HG03354 (cell line): ENCODE data around the gene RALGPS2.

Experiments used
- ATAC-seq: cut with Tn5 transposase; IDR thresholded peaks from one replicate; pipeline ENCODE4 v1.9.1; 2021; ENCODE audit warnings: mild to moderate bottlenecking; ENCODE audit not compliant: unreplicated experiment, poor library complexity, severe bottlenecking

RALGPS2 gene

DNA sequence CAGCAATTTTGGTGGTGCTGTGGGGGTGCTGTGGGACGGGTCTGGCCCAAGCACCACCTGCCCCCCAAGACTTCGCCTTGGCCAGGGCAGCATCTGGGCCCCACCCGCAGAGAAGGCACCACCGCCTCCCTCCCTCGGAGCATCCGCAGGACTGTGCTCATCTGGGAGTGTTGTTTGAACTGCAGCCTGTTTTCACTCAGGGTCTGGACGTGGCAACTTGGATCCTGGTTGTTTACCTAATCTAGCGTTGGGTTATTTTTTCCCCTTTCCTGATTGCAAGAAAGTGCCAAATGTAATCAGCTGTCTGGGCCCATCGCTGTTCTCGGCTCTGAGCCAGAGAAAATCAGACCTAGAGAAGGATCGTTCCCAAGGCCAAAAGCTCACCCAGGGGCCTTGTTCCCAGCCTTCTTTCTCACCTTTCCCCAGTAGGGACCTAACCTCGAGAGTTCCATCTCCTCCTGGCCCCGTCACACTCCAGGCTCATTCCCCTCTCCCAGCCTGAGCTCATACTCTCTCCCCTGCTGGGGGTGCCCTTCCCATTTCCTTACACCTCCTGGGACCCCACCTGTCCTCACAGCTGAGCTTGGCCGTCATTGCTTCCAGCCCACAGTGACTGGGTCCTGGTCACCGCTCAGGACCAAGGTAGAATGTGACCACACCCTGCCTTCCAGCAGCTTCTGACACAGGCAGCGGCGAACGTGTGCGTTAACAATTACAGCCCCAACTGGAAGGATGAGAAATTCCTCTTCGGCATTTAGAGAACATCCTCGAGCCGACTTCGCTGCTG, 228.7 kb downstream of the RALGPS2 start:
- no peak for ATAC-seq

DNA sequence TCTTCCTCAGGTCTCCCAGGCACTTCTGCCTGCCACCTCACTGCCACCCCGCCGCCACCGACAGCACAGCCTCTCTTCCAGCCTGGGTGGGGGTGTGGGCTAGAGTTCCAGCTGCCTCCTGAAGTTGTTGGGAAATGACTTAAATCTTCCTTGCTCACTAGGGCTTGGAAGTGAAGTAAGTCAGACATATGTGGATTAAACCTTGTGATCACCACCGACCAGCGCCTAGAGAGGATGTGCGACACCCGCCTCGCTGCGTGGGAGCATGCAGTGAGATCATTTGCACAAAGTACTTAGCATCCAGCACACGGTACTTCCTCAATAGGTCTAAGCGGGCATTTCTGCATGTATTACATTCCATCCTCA, 229.3 kb downstream of the RALGPS2 start:
- no peak for ATAC-seq

GRCh38 chr1:178954937-178955336, 229.9 kb downstream of the RALGPS2 start:
- ATAC-seq = no peak

GRCh38 chr1:178955391-178955954, 230.4 kb downstream of the RALGPS2 start:
- ATAC-seq = no peak

GRCh38 chr1:178958491-178958890, 233.4 kb downstream of the RALGPS2 start:
- no peak for ATAC-seq

- no peak for ATAC-seq
Observed at GRCh38 chr1:178959543-178960460, 234.8 kb downstream of the RALGPS2 start.

DNA sequence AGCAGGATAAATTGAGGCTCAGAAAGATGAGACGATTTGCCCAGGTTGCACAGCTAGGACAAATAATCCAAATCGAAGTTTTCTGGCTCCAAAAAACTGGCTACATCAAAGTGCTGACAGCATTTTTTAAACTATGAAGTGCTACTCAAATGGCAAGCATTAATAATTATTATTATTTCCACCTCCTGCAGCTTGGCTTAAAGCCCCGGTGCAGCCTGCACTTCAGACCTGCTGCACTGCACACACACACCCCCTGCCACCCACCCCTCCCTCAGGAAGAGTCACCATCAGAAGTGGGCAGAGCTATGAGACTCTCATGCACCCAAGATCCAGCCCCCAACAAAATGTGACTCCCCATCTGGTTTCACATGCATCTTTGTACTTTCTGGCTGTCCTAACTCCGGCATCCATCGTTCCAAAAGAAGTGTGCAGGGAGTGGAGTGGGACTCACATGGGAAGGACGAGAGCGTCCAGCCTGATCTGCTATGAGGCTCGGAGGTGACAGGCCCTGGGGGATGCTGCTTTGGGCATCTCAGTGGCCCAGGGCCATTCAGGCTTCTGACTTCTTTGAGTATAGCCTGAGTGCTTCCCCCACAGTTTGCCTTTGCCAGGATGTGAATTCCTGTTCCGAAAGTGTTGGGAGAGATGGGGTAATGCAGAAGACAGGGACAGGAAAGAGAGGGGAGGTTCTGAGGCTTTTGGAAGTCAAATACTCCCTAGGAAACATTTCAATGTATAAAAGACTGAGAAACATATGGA, 235.6 kb downstream of the RALGPS2 start:
- no peak for ATAC-seq

- ATAC-seq = no peak
Observed at GRCh38 chr1:178961331-178961730, 236.3 kb downstream of the RALGPS2 start.

DNA sequence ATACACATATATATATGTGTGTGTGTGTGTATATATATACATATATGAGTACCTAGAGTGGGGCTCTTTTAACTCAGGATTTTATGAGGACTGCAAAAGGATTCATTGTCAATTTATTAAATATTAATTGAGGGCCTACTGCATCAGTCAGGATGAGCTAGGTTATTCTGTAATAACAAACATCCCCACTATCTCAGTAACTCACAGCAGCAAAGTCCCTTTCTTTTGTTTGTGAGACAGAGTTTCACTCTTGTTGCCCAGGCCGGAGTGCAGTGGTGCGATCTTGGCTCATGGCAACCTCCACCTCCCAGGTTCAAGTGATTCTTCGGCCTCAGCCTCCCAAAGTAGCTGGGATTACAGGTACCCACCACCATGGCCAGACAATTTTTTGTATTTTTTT, 236.8 kb downstream of the RALGPS2 start:
- ATAC-seq = no peak

GRCh38 chr1:178962853-178963711, 238.0 kb downstream of the RALGPS2 start:
- no peak for ATAC-seq

DNA sequence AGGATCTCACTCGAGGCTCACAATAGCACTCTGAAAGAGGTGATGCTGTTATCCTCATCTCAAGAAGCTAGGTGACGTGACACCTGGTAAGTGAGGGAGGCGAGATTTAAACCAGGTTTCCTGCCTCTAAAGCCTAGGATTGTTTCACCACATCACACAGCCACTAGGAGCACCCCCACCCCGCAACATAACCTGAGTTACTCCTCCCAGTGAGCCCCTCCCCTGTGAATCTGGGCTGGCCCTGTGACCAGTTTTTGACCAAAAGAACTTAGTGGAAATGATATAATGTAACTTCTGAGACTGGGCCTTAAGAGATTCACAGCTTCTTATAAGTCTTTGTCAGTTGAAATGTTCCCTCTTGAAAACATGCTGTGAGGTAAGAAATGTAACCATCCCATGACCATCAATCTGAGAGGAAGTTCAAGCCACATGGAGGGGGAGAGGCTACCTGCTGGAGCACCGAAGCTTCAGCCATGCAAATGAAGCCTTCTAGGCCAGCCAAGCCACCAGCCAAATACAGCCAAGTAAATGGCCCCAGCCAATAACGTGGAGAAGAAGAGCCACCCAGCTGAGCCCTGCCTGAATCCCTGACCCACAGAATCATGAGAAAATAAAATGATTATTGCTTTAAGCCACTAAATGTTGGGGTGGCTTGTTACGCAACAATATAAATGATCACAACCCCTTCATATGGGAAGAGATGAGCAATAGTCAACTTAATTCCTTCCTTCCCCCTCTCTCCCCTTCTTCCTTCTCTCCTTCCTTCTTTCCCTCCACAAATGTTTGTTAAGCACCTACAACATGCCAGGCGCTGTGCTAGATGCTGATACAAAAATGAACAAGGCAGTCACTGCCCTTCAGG, 239.7 kb downstream of the RALGPS2 start:
- ATAC-seq = no peak

- ATAC-seq = no peak
Observed at GRCh38 chr1:178966312-178966711, 241.3 kb downstream of the RALGPS2 start.

GRCh38 chr1:178969226-178969987, 244.4 kb downstream of the RALGPS2 start:
- ATAC-seq = no peak

DNA sequence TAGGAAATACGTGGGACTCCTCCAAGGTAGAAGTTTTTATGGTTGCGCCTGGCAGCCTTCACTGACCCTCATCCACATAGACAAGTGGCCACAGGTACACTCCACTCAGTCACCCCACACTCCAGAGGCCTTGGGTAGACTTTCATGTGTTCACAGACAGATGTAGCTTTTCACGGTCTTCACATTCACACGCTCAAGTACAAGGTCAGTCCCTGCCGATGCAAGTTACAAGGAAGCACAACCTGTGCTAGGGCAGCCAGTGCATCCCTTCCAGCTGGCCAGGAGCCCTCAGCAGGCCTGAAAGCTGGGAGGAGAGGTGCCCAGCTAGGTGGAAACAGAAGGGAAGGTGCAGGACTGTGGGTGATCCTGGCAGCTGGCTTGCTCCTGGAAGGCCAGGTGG, 245.1 kb downstream of the RALGPS2 start:
- no peak for ATAC-seq
